Mononuclear cell (primary cell): ENCODE data around the gene TCHP. TPM values are rescaled to one million over a fixed set of nuclear protein-coding genes. Genes with fewer than 3 reads are reported as not detected.

Source experiments
- H3K27me3 ChIP-seq: 2 replicates; pipeline ENCODE4 v1.6.0; 2011; ENCODE audit warnings: low read length, control low read depth; ENCODE audit not compliant: insufficient read depth
- H3K4me1 ChIP-seq: 2 replicates; pipeline ENCODE4 v1.5.1; 2011; ENCODE audit warnings: mild to moderate bottlenecking, low read length, control low read depth; ENCODE audit not compliant: insufficient read depth
- H3K4me3 ChIP-seq: 2 replicates; pipeline ENCODE4 v1.5.1; 2011; ENCODE audit warnings: mild to moderate bottlenecking, low read length, moderate library complexity
- H3K9me3 ChIP-seq: 2 replicates; pipeline ENCODE4 v1.5.1; 2011; ENCODE audit warnings: low read depth, mild to moderate bottlenecking, control low read depth, low read length
- total RNA-seq: library from RNA; depleted of rRNA; stranded (reverse); fragments of >200 nt; gene quantifications from one replicate; pipeline ENCODE4 v1.2.3, GENCODE V29; 2012

Gene TCHP
- total RNA-seq, 1 donor, result 7.9 TPM

GRCh38 chr12:109951136-109951535 lies 51.1 kb downstream of the TCHP start:
- no peaks in the 10 kb centered on the region for H3K27me3 ChIP-seq
- peaks cover 29% of the 10 kb centered on the region for H3K4me1 ChIP-seq
- no peaks in the 10 kb centered on the region for H3K9me3 ChIP-seq
- no peak overlapping the region for H3K4me3 ChIP-seq

DNA sequence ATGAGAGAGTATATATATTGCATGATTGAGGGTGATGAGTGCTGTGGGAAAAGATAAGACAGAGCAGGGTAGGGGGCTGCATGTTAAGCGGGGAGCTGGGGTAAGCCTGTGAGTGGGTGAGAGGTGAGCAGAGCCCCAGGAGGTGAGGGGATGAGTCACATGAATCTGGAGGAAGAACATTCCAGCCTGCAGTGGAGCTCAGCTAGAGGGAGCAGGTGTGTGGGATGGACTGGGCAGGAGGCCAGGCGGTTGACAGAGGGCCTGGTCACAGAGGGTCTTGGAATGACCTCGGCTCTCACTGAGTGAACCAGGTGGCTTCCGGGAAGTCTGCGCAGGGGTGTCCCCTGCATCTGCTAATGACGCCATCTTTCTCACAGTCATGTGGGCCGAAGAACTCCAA lies 51.7 kb downstream of the TCHP start:
- peaks cover 24% of the 10 kb centered on the region for H3K4me1 ChIP-seq
- H3K4me3 ChIP-seq, result no peak overlapping the region
- no peaks in the 10 kb centered on the region for H3K9me3 ChIP-seq
- H3K27me3 ChIP-seq, result no peaks in the 10 kb centered on the region

- Histone ChIP-seq H3K4me1 (peaks cover 19% of the 10 kb centered on the region), H3K27me3 (no peaks in the 10 kb centered on the region), H3K9me3 (no peaks in the 10 kb centered on the region), H3K4me3 (no peak overlapping the region)
Measured at GRCh38 chr12:109952160-109952858, 52.2 kb downstream of the TCHP start.

GRCh38 chr12:109952873-109953272 lies 52.8 kb downstream of the TCHP start:
- Histone ChIP-seq H3K9me3 (no peaks in the 10 kb centered on the region), H3K27me3 (no peaks in the 10 kb centered on the region), H3K4me3 (no peak overlapping the region), H3K4me1 (peaks cover 13% of the 10 kb centered on the region)

GRCh38 chr12:109953656-109954055 lies 53.6 kb downstream of the TCHP start:
- H3K4me3 ChIP-seq, result no peak overlapping the region
- no peaks in the 10 kb centered on the region for H3K27me3 ChIP-seq
- no peaks in the 10 kb centered on the region for H3K9me3 ChIP-seq
- H3K4me1 ChIP-seq, result peaks cover 6% of the 10 kb centered on the region

GRCh38 chr12:109958374-109958773 lies 58.3 kb downstream of the TCHP start:
- H3K4me3 ChIP-seq, result no peak overlapping the region
- H3K9me3 ChIP-seq, result no peaks in the 10 kb centered on the region
- no peaks in the 10 kb centered on the region for H3K27me3 ChIP-seq
- no peaks in the 10 kb centered on the region for H3K4me1 ChIP-seq

DNA sequence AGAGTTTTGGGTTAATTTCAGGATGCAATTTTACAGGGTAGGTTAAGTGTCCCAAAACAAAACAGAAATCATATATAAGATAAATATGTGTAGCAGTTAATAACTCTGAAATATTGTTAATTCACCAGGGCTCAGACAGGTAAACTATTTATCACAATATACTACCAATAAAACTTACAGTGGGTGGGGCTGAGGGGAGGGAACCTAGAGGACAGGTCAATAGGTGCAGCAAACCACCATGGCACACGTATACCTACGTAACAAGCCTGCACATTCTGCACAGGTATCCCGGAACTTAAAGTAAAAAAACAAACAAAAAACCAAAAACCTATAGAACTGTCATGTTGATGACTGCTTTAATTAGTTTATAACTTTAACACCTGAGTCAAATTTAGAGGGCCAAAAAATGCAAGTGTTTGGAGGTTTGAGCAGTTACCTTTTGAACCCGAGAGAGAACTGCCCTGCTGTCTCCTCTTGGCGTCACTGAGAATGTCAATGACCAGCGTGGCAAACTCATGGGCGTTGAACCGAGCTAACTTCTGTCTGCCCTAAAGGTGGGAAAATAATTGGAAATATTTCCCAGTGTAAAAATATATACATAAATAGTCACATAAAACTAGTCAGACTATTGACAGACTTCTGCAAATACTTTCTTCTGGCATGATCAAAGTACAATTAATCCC lies 59.5 kb downstream of the TCHP start:
- no peaks in the 10 kb centered on the region for H3K9me3 ChIP-seq
- H3K4me3 ChIP-seq, result no peak overlapping the region
- H3K27me3 ChIP-seq, result no peaks in the 10 kb centered on the region
- no peaks in the 10 kb centered on the region for H3K4me1 ChIP-seq

- H3K27me3 ChIP-seq, result no peaks in the 10 kb centered on the region
- H3K9me3 ChIP-seq, result no peaks in the 10 kb centered on the region
- H3K4me3 ChIP-seq, result no peak overlapping the region
- H3K4me1 ChIP-seq, result no peaks in the 10 kb centered on the region
Measured at GRCh38 chr12:109961201-109961600, 61.1 kb downstream of the TCHP start.

- Histone ChIP-seq H3K9me3 (no peaks in the 10 kb centered on the region), H3K27me3 (no peaks in the 10 kb centered on the region), H3K4me1 (no peaks in the 10 kb centered on the region), H3K4me3 (no peak overlapping the region)
Measured at GRCh38 chr12:109961612-109962011, 61.5 kb downstream of the TCHP start.

DNA sequence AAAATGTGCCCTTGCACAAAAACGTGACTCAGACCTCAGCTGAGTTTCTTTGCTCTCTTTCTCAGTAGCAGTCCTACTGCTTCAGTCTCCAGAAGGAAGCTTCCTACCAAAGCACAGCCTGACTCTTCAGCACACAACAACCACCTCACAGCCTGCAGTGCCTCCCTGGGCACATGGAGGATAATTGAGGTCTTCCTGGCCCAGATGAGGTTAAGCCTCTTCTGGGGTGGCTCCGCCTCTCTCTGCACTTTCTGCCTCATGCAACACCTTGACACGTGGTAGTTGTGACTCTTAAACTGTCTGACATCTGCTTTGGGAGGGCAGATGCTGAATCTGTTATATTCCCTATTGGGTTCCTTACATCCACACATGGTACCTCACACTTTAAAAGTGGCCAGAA lies 62.3 kb downstream of the TCHP start:
- H3K4me1 ChIP-seq, result no peaks in the 10 kb centered on the region
- no peaks in the 10 kb centered on the region for H3K9me3 ChIP-seq
- H3K27me3 ChIP-seq, result no peaks in the 10 kb centered on the region
- no peak overlapping the region for H3K4me3 ChIP-seq

GRCh38 chr12:109963330-109963729 lies 63.3 kb downstream of the TCHP start:
- H3K4me3 ChIP-seq, result no peak overlapping the region
- H3K4me1 ChIP-seq, result peaks cover 4% of the 10 kb centered on the region
- H3K9me3 ChIP-seq, result no peaks in the 10 kb centered on the region
- no peaks in the 10 kb centered on the region for H3K27me3 ChIP-seq

DNA sequence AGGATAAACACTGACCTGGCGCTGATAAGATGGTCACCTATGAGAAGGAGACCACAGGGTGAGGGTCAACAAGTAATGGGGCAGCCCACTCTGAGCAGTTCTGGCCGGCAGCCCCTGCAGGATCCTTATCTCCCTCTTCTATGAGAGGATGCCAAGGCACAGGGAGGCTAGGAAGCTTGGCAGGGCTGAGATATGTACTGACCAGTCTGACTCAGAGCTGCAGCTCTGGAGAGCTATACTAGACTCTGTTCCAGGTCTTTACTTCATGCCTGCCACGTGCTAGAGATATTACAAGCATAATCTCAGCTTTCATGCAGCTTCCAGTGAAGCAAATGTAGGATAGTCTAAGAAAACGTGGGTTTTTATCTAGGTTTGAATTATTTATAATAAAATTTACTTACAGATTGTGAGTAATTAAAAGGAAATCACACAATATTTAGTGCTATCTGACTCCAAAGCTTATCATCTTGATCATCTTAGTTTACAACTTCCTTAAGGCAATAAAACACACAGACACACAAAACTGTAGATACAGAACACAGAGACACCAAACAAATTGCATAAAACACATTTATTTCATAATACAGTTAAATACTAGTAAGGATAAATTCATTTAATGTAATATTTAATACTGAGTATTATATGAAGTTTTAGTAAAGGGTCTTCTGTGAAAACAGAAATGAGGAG lies 63.8 kb downstream of the TCHP start:
- Histone ChIP-seq H3K9me3 (no peaks in the 10 kb centered on the region), H3K4me3 (no peak overlapping the region), H3K27me3 (no peaks in the 10 kb centered on the region), H3K4me1 (peaks cover 9% of the 10 kb centered on the region)

DNA sequence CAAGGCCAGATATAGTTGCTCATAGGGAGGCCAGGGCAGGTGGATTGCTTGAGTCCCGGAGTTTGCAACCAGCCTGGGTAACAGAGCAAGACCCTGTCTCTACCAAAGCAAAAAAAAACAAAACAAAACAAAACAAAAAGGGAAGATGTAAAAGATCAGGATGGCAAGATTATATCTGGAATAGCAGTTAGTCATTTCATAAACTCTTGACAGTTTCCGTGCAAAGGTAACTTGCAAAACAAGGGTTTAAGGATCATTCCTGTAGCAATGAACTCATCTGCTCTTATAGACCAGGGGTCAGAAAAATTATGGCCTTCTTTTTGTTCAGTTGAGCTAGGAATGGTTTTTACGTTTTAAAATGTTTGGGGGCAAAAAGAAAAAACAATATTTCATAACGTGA lies 66.5 kb downstream of the TCHP start:
- H3K4me3 ChIP-seq, result no peak overlapping the region
- no peaks in the 10 kb centered on the region for H3K27me3 ChIP-seq
- no peaks in the 10 kb centered on the region for H3K9me3 ChIP-seq
- H3K4me1 ChIP-seq, result peaks cover 9% of the 10 kb centered on the region

GRCh38 chr12:109967383-109968031 lies 67.4 kb downstream of the TCHP start:
- Histone ChIP-seq H3K4me1 (peaks cover 9% of the 10 kb centered on the region), H3K27me3 (no peaks in the 10 kb centered on the region), H3K9me3 (no peaks in the 10 kb centered on the region), H3K4me3 (no peak overlapping the region)
